Effector memory CD8-positive, alpha-beta T cell (primary cell): Measurements from ENCODE around the gene ATP11B.
"Not testable (repeated sequence)": the region's sequence is repeated elsewhere in the genome, so short reads cannot be mapped to it uniquely, and the experiment has no call there.

Experiments used
- ATAC-seq: fragments of 150-1000 bp; cut with Tn5 transposase; replicated peaks from 2 replicates; pipeline ENCODE4 v1.10.0; 2021; ENCODE audit warnings: mild to moderate bottlenecking, moderate library complexity
- DNase-seq, 3 experiments: peaks; one replicate each; pipeline ENCODE4 v3.0.0; 2021
- H3K27ac Mint-ChIP-seq, 2 donors: one replicate each; pipeline ENCODE4 v1.8.0; 2022; ENCODE audit warnings: mild to moderate bottlenecking in 2 of 2, mixed read lengths in 2 of 2, moderate library complexity in 2 of 2
- H3K27me3 Mint-ChIP-seq, 2 donors: one replicate each; pipeline ENCODE4 v1.8.0; 2022; ENCODE audit warnings: mixed read lengths in 2 of 2
- H3K36me3 Mint-ChIP-seq: one replicate; pipeline ENCODE4 v1.8.0; 2022; ENCODE audit warnings: mild to moderate bottlenecking, moderate library complexity, mixed read lengths; ENCODE audit not compliant: insufficient read depth
- H3K4me1 Mint-ChIP-seq, 2 donors: one replicate each; pipeline ENCODE4 v1.8.0; 2022; ENCODE audit warnings: low read depth in 2 of 2, mixed read lengths in 2 of 2
- H3K4me3 Mint-ChIP-seq, 2 donors: one replicate each; pipeline ENCODE4 v1.8.0; 2022; ENCODE audit warnings: mild to moderate bottlenecking in 2 of 2, mixed read lengths in 2 of 2, moderate library complexity in 2 of 2
- H3K9me3 Mint-ChIP-seq, 2 donors: one replicate each; pipeline ENCODE4 v1.8.0; 2022; ENCODE audit warnings: mixed read lengths in 2 of 2

ATP11B gene

DNA sequence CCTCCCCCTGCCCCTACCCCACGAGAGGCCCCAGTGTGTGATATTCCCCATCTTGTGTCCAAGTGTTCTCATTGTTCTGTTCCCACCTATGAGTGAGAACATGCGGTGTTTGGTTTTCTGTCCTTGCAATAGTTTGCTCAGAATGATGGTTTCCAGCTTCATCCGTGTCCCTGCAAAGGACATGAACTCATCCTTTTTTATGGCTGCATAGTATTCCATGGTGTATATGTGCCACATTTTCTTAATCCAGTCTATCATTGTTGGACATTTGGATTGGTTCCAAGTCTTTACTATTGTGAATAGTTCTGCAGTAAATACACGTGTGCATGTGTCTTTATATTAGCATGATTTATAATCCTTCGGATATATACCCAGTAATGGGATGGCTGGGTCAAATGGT is 29.0 kb downstream of the ATP11B start:
- Mint-ChIP-seq H3K4me1 (peaks cover 12 to 49% of the 10 kb centered on the region in 2 donors), H3K36me3 (peaks cover 37% of the 10 kb centered on the region)
- H3K27me3 Mint-ChIP-seq, H3K9me3 Mint-ChIP-seq, ATAC-seq, H3K27ac Mint-ChIP-seq, DNase-seq, H3K4me3 Mint-ChIP-seq: not testable (repeated sequence)

DNA sequence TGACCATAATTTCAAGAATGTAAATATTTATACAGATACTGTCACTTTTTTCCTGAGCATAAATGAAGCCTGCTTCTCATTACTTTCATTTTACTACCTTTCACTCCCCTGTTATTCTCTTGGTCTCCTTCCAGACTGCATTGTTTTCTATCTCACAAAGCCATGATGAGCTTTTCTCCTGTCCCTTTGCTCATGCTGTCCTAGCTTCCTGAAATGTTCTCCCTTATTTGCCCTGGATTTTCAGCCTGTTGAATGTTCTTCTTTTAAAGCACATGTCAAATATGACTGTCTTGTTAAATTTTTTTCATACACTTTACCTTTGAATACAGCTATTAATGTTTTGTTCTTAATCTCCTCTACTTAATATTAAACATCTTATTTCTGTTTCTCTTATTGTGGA is 31.7 kb downstream of the ATP11B start:
- no peak for DNase-seq
- H3K36me3 Mint-ChIP-seq: peaks cover 40% of the 10 kb centered on the region
- no peaks in the 10 kb centered on the region for H3K27me3 Mint-ChIP-seq
- H3K4me1 Mint-ChIP-seq: peaks cover 9 to 36% of the 10 kb centered on the region in 2 donors
- H3K9me3 Mint-ChIP-seq: no peaks in the 10 kb centered on the region
- peak overlapping the region in 1 of 2 donors; percentile 11 for H3K4me3 Mint-ChIP-seq
- peak overlapping the region in 1 of 2 donors; percentile 73 for H3K27ac Mint-ChIP-seq
- no peak for ATAC-seq

DNA sequence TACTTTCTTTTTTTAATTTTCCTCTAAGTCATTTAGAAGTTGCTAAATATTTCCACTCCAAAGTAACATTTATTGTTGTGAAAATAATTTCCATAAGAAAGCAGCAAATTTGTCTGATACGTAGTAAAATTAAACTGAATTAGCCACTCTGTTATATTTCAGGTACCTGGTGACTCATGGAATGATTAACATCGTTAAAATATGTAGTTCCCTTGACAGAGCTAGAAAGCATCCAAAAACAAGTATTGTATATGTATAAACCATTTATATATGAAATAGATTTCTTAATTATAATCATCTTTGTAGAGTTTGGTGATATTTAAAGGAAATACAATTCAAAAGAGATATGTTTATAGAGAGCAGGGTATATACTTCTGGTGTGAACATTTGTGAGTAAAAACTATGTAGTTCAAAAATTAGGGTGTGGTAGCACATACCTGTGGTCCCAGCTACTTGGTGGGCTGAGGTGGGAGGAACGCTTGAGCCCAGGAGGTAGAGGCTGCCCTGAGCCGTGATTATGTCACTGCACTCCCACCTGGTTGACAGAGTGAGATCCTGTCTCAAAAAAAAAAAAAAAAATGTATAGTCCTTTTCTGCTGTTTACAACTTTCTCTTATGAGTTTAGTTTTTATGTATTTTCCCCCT is 36.6 kb downstream of the ATP11B start:
- no peak overlapping the region for H3K4me3 Mint-ChIP-seq
- peaks cover 8 to 37% of the 10 kb centered on the region in 2 donors for H3K4me1 Mint-ChIP-seq
- ATAC-seq (no peak), DNase-seq (no peak)
- no peaks in the 10 kb centered on the region for H3K9me3 Mint-ChIP-seq
- H3K27ac Mint-ChIP-seq: no peak overlapping the region
- peaks cover 57% of the 10 kb centered on the region for H3K36me3 Mint-ChIP-seq
- no peaks in the 10 kb centered on the region for H3K27me3 Mint-ChIP-seq

DNA sequence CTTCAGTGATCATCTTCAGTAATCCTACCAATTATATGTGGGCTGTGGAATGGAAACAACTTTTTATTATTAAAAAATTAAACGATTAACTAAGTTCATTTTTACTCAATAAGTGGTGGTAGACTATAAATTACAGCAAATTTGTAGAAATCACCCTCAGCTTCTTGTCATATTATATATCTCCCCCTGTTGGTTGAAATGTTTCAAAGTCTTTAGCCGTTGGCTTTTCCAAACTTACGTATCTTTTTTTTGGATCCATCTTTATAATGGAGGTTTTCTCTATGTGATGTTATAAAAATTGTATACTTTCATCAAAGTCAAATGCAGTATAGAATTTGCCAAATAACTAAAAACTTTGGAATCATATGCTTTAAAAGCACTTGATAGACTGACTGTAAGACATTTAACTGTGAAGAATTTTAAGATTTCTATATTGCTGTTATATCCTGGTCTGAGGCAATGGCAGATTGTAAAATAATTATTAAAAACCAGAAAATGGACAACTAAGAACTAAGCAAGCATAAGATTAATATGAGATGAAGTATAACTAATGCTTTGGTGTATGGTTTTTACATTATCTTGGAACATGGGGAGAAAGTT is 44.7 kb downstream of the ATP11B start:
- H3K9me3 Mint-ChIP-seq: no peaks in the 10 kb centered on the region
- H3K36me3 Mint-ChIP-seq: peaks cover 70% of the 10 kb centered on the region
- ATAC-seq (no peak), DNase-seq (no peak)
- no peak overlapping the region for H3K27ac Mint-ChIP-seq
- no peak overlapping the region for H3K4me3 Mint-ChIP-seq
- H3K27me3 Mint-ChIP-seq: no peaks in the 10 kb centered on the region
- H3K4me1 Mint-ChIP-seq: peaks cover 3 to 24% of the 10 kb centered on the region in 2 donors

DNA sequence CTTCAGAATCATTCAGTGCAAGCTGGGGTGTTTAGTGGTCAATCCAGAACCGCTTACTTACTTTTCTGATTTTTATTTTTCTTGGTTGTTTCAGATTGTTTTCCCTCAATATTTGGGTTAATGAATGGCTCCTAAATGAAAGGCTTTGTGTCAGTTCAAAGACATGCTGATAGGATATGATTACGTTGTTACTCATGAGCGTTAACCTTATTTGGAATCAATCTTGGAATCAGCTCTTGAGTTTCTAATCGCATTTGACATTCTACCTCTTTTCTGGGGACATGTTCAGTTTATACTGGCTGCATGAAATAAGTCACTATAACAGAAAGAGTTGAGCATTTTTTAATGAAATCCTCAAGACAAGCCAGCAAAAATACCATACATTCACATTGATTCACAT is 50.2 kb downstream of the ATP11B start:
- Mint-ChIP-seq H3K27me3 (no peaks in the 10 kb centered on the region), H3K4me1 (peaks cover 0 to 10% of the 10 kb centered on the region in 2 donors), H3K27ac (no peak overlapping the region), H3K9me3 (no peaks in the 10 kb centered on the region), H3K4me3 (no peak overlapping the region), H3K36me3 (peaks cover 68% of the 10 kb centered on the region)
- ATAC-seq: no peak
- no peak for DNase-seq

DNA sequence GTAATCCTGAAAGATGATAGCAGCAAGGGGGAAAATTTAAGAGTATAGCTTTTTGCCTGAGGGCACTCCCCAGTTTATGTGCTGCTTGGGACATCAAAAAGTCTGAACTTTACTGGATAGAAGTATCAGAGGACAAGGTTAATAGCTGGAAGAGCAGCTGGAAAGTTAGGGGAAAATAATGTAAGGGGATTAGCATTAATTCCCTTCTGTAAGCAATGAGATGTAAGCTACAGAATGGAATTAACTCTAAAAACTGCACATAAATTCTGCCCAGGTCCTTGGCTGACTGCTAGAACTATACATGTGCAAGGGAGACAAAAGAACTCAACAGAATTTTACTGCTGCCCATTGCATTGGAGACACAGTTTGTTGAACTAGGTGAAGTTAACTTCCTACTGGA is 55.6 kb downstream of the ATP11B start:
- Mint-ChIP-seq H3K36me3 (peaks cover 81% of the 10 kb centered on the region), H3K27ac (peak overlapping the region; percentile 29 to 49), H3K4me3 (no peak overlapping the region), H3K9me3 (no peaks in the 10 kb centered on the region), H3K4me1 (no peaks in the 10 kb centered on the region), H3K27me3 (no peaks in the 10 kb centered on the region)
- ATAC-seq: no peak
- no peak for DNase-seq

DNA sequence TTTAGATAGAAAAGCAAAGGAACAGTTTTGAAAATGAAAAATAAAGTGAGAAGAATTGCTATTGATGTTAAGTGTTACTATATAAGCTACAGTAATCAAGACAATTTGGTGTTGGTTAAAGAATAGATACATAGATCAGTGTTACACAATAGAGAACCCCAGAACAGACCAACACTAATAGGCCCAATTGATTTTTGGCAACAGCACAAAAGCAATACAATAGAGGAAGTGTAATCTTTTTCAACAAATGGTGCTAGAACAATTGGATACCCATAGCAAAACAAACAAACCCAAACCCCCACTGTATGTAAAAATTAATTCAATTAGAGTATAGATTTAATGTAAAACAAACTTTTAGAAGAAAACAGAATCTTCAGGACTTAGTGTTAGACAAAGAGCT is 61.8 kb downstream of the ATP11B start:
- H3K9me3 Mint-ChIP-seq: no peaks in the 10 kb centered on the region
- no peaks in the 10 kb centered on the region for H3K4me1 Mint-ChIP-seq
- H3K36me3 Mint-ChIP-seq: peaks cover 49% of the 10 kb centered on the region
- DNase-seq (no peak), ATAC-seq (no peak)
- no peaks in the 10 kb centered on the region for H3K27me3 Mint-ChIP-seq
- H3K27ac Mint-ChIP-seq: peak overlapping the region in 1 of 2 donors; percentile 54
- no peak overlapping the region for H3K4me3 Mint-ChIP-seq

DNA sequence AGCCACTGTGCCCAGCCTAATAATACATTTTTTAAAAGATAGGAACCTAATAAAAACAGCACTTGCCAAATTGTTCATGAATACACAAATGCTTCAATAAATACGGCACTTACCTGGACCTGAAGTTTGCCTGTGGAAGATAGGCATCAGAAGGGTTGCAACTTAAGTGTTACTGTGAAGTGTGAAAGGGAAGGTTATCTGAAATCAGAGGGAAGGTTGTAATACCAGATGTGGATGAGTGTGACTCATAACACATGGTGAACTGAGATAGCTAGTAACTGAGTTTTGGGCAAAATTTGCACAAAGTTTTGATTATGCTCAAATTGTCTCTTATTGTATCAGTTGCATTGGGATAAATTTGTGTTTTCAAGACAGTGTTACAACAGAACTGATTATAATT is 68.0 kb downstream of the ATP11B start:
- ATAC-seq (no peak), DNase-seq (no peak)
- H3K27me3 Mint-ChIP-seq: no peaks in the 10 kb centered on the region
- peaks cover 53% of the 10 kb centered on the region for H3K36me3 Mint-ChIP-seq
- peaks cover 0 to 3% of the 10 kb centered on the region in 2 donors for H3K4me1 Mint-ChIP-seq
- H3K4me3 Mint-ChIP-seq: no peak overlapping the region
- no peak overlapping the region for H3K27ac Mint-ChIP-seq
- no peaks in the 10 kb centered on the region for H3K9me3 Mint-ChIP-seq

DNA sequence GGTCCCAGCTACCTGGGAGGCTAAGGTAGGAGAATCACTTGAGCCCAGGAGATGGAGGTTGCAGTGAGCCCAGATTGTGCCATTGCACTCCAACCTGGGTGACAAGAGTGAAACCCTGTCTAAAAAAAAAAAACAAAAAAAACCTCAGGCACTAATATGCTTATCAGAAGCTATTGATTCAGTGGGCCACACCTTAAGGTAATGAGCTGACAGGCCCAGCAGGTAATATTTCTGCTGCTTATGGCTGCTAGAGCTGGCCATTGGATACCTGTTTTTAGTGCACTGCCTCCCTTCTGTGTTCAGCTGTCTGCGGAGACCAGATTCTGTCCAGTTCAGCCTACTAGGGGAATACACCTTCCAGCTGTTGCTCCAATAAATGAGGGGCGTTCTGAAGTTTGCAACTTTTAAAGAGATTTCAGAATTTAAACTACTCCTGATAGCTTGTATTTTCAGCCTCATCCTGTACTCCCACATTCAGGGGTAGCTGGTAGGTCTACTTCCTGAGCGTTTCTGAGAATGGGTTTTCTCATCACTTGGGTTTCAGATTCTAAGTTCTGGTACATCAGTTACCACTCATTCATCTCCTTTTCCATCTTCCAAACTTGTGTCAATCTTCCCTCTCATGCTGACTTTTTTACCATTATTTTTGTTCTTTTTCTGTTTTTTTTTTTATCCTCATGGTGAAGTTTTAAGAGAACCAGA is 69.0 kb downstream of the ATP11B start:
- DNase-seq (no peak), ATAC-seq (no peak)
- H3K9me3 Mint-ChIP-seq: no peaks in the 10 kb centered on the region
- H3K27ac Mint-ChIP-seq: peak overlapping the region in 1 of 2 donors; percentile 68
- H3K27me3 Mint-ChIP-seq: no peaks in the 10 kb centered on the region
- peaks cover 59% of the 10 kb centered on the region for H3K36me3 Mint-ChIP-seq
- H3K4me3 Mint-ChIP-seq: no peak overlapping the region
- peaks cover 0 to 3% of the 10 kb centered on the region in 2 donors for H3K4me1 Mint-ChIP-seq

DNA sequence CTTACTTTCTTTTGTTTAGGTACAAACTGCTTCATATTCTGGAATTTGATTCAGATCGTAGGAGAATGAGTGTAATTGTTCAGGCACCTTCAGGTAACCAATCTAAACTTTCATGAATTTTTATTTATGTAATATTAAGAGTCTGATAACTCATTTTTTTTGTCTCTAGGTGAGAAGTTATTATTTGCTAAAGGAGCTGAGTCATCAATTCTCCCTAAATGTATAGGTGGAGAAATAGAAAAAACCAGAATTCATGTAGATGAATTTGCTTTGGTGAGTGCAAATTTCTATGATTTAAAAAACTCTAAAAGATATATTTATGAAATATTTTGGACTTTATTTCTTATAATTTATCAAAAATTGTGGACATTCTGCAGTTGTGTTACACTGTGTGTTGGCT is 75.8 kb downstream of the ATP11B start:
- ATAC-seq (no peak), DNase-seq (no peak)
- no peak overlapping the region for H3K4me3 Mint-ChIP-seq
- no peaks in the 10 kb centered on the region for H3K27me3 Mint-ChIP-seq
- H3K9me3 Mint-ChIP-seq: no peaks in the 10 kb centered on the region
- no peak overlapping the region for H3K27ac Mint-ChIP-seq
- no peaks in the 10 kb centered on the region for H3K4me1 Mint-ChIP-seq
- H3K36me3 Mint-ChIP-seq: peaks cover 81% of the 10 kb centered on the region

DNA sequence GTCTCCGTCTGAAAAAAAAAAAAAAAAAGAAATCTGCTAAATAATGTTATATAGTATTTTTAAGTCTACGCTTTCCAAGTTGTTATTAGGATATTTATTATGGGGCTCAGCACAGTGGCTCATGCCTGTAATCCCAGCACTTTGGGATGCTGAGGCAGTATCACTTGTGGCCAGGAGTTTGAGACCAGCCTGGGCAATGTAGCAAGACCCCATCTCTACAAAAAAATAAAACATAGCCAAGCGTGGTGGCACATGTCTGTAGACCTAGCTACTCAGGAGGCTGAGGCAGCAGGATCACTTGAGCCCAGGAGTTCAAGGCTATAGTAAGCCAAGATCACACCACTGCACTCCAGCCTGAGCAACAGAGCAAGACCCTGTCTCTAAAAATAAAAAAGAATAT is 77.6 kb downstream of the ATP11B start:
- not testable (repeated sequence) for H3K27ac Mint-ChIP-seq, DNase-seq, H3K9me3 Mint-ChIP-seq, H3K4me3 Mint-ChIP-seq, H3K27me3 Mint-ChIP-seq, ATAC-seq, H3K4me1 Mint-ChIP-seq
- H3K36me3 Mint-ChIP-seq: peaks cover 85% of the 10 kb centered on the region

DNA sequence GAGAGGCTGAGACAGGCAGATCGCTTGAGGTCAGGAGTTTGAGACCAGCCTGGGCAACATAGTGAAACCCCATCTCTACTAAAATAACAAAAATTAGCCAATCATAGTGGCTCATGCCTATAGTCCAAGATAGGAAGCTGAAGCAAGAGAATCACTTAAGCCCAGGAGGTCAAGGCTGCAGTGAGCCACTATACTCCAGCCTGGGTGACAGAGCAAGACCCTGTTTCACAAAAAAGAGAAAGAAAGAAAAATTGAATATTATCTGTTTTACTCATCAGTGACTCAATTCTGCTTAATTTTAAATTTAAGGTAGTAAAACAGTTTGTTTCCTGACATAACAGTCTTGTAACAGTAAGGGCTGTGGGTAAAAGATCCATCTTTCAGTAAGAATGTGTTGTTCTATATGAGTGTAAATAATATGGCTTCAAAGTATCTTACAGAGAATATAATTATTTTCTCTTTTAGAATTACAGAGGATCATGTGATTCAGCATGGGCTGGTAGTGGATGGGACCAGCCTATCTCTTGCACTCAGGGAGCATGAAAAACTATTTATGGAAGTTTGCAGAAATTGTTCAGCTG is 85.8 kb downstream of the ATP11B start:
- Mint-ChIP-seq H3K36me3 (peaks cover 75% of the 10 kb centered on the region), H3K27ac (peak overlapping the region in 1 of 2 donors; percentile 83), H3K9me3 (no peaks in the 10 kb centered on the region), H3K4me3 (no peak overlapping the region), H3K4me1 (peaks cover 6 to 7% of the 10 kb centered on the region in 2 donors), H3K27me3 (no peaks in the 10 kb centered on the region)
- ATAC-seq: no peak
- DNase-seq: no peak

DNA sequence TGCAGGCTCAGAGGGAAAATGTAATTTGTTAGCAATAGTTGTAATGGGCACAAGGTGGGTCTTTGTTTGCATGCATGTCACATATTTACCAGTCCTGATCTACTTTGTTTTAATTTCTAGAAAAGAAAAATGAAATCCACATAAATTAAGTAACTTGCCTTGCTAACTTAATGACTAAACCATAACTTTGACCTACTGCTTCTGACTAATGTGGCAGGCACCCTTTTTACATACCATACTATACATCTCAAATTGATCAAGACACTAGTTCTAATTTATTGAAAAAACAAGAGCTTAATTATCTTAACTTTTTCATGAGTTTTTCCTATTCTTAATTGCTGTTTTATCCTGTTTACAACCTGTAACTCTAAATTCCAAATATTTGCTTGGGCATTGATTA is 93.2 kb downstream of the ATP11B start:
- H3K4me1 Mint-ChIP-seq: no peaks in the 10 kb centered on the region
- no peak overlapping the region for H3K4me3 Mint-ChIP-seq
- DNase-seq: no peak
- no peaks in the 10 kb centered on the region for H3K9me3 Mint-ChIP-seq
- ATAC-seq: no peak
- peaks cover 40% of the 10 kb centered on the region for H3K36me3 Mint-ChIP-seq
- H3K27ac Mint-ChIP-seq: peak overlapping the region in 1 of 2 donors; percentile 53
- no peaks in the 10 kb centered on the region for H3K27me3 Mint-ChIP-seq
